Measurements from ENCODE around the gene ANKRD60.

The ANKRD60 gene

DNA sequence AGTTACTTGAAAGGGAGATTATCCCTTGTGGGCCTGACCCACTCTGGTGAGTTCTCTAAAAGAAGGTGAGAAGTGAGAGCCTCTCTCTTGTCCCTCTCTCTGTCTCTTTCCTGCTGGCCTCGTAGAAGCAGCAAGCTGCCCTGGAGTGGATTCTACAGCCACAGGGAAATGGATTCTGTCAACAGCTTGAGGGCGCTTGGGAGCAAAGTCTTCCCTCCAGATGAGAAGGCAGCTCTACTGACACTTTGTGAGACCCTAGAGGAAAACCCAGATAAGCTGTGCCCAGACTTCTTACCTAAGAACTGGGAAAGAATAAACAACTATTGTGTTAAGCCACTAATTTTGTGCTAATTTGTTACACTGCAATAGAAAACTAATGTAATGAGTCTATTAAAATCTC lies 39.9 kb downstream of the ANKRD60 start:
- H3K4me3 ChIP-seq (replicated peaks in 1 of 2; ENCODE audit: low read depth in 2 of 2, low read length in 2 of 2), result no peak overlapping the region
- TF ChIP-seq, protein P1, sequence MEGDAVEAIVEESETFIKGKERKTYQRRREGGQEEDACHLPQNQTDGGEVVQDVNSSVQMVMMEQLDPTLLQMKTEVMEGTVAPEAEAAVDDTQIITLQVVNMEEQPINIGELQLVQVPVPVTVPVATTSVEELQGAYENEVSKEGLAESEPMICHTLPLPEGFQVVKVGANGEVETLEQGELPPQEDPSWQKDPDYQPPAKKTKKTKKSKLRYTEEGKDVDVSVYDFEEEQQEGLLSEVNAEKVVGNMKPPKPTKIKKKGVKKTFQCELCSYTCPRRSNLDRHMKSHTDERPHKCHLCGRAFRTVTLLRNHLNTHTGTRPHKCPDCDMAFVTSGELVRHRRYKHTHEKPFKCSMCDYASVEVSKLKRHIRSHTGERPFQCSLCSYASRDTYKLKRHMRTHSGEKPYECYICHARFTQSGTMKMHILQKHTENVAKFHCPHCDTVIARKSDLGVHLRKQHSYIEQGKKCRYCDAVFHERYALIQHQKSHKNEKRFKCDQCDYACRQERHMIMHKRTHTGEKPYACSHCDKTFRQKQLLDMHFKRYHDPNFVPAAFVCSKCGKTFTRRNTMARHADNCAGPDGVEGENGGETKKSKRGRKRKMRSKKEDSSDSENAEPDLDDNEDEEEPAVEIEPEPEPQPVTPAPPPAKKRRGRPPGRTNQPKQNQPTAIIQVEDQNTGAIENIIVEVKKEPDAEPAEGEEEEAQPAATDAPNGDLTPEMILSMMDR (IDR thresholded peaks at IDR 0.05; ENCODE audit: low read depth, low read length), result no peak
- DNase-seq (ENCODE audit: low read depth in 2 of 2), result no peak

DNA sequence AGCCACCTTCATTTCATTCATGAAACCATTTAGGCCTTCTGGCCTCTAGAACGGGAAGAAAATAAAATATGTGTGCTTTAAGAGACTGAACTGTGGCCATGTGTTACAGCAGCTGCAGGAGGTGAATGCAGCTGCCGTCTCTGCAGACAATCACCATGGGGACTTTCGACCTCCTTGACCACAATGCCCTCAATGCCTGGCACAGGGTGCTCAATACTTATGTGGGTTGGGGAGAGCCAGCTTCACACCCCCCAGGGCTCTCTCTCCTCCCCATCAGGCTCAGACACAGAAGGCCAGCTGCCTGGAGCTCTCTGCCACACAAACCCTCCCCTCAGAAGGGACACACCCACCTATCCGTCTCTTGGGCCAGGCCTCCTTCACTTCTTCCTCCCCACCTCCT lies 43.5 kb downstream of the ANKRD60 start:
- DNase-seq (ENCODE audit: low read depth in 2 of 2), result no peak
- H3K4me3 ChIP-seq (replicated peaks in 1 of 2; ENCODE audit: low read depth in 2 of 2, low read length in 2 of 2), result no peak overlapping the region
- TF ChIP-seq, protein P1 (IDR thresholded peaks at IDR 0.05; ENCODE audit: low read depth, low read length), result no peak

DNA sequence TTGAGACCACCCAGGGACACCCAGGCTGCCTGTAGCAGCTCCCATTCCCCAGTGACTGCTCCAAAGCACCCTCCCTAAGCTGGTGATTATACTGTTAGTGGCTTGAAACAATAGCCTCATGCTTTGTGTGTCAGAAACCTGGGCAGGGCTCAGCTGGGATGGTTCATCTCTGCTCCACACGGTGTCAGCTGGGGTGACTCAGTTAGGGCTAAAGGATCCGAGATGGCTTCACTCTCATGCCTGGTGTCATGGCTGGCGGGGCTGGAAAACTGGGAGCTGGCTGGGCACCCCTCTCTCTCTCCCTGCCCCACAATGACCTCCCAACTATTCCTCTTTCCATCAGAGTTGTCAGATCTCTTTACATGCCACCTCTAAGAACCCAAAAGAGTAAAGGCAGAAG lies 44.4 kb downstream of the ANKRD60 start:
- no peak for DNase-seq (ENCODE audit: low read depth in 2 of 2)
- no peak overlapping the region for H3K4me3 ChIP-seq (replicated peaks in 1 of 2; ENCODE audit: low read depth in 2 of 2, low read length in 2 of 2)
- TF ChIP-seq, protein P1 (IDR thresholded peaks at IDR 0.05; ENCODE audit: low read depth, low read length), result no peak

DNA sequence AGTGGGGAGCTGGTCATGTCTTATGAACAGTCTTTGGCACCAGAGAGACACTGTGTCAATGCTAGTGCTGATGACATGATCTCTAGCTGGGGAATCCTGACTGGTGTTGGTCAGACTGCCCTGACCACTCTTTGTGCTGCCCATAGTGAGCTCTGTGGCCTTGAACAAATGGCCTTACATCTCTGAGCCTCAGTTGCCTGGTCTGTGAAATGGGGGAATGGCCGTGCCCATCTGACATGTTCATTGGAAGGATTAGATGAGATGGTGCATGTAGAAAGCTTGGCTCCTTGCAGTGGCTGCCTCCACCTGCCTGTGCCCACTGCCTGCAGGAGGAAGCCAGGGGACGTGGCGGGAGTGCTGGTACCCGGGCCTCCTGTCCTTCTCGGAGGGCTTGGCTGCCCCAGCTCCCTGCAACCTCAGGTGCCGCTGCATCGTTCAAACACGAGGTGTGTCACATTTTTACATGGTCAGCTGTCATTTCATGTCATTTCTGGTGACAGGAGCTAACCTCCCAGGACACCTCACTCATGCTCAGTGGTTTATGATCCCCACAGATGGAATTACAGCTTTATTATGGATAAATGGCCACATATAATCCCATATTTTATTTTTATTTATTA lies 45.8 kb downstream of the ANKRD60 start:
- DNase-seq (ENCODE audit: low read depth in 2 of 2), result no peak
- H3K4me3 ChIP-seq (replicated peaks in 1 of 2; ENCODE audit: low read depth in 2 of 2, low read length in 2 of 2), result no peak overlapping the region
- TF ChIP-seq, protein P1 (IDR thresholded peaks at IDR 0.05; ENCODE audit: low read depth, low read length), result no peak

DNA sequence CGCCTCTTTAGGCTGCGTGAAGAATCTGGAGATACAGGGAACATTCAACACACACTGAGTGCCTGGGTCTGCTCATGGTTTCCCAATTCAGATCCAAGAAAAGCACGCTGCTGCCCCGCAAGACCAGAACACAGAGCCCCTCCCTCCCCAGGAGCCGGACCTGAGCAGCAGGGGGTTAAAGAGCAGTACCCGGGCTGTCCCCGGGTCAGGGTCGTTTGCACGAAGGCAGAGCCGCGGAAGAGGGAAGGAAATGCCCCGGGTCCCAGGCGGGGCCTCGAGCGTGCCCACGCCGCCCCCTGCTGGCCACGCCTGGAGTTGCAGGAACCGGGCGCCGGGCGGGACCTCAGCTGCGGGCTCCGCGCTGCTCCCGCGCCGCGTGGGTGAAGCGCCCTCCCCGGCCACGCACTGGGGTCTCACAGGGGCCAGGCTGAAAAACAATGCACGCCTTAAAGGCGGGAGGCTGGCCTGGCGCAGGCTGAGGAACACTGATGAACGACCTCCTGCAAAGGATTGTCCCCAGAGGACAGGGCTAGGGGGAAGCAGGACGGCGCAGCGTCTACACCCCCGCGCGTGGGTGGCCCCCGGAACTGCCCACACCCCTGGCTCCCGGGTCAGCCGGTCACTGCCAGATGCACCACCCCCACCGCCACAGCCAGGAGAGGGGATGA lies 48.9 kb downstream of the ANKRD60 start:
- H3K4me3 ChIP-seq (replicated peaks in 1 of 2; ENCODE audit: low read depth in 2 of 2, low read length in 2 of 2), result peak overlapping the region in 1 of 2 donors; percentile 17
- TF ChIP-seq, protein P1 (IDR thresholded peaks at IDR 0.05; ENCODE audit: low read depth, low read length), result peak; percentile 69
- DNase-seq (ENCODE audit: low read depth in 2 of 2), result peak; percentile 33

DNA sequence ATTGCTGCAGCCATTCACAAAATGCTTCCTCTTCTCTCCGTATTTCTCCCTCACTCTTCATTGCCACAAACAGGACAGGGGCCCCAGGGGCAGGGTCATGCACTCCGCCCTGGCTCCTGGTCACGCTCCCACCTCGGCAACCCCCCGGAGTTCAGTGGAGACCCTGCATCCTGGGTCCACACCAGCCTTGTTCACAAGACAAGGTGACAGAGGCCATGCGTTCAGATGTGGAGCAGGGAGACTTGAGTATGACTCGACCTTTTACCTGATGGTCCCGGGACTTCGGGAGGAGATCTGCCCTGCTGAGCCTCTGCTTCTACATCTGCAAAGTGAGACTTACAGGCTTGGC lies 49.4 kb downstream of the ANKRD60 start:
- no peak for DNase-seq (ENCODE audit: low read depth in 2 of 2)
- H3K4me3 ChIP-seq (replicated peaks in 1 of 2; ENCODE audit: low read depth in 2 of 2, low read length in 2 of 2), result no peak overlapping the region
- TF ChIP-seq, protein P1 (IDR thresholded peaks at IDR 0.05; ENCODE audit: low read depth, low read length), result no peak

All from cardiac fibroblast (primary cell).